Endothelial cell of umbilical vein (primary cell): ENCODE results near the gene RGP1. TPM values are rescaled to one million over a fixed set of nuclear protein-coding genes. Genes with fewer than 3 reads are reported as not detected.

Source experiments
- BruUV-seq: library from RNA; stranded (reverse); fragments of 400-500 nt; replicated peaks from 2 replicates; lab custom pipeline; 2021; lab: Mats Ljungman, UMichigan
- CTCF ChIA-PET: fragments of 300-600, 350-600 bp; sonication (Branson Sonifier 250); formaldehyde crosslinking; loops from one replicate; lab custom pipeline; 2021; ENCODE audit warnings: antibody characterized with exemption, inconsistent platforms; lab: Charles Lee
- POLR2A ChIA-PET: fragments of 300-600, 350-600 bp; sonication (Branson Sonifier 250); formaldehyde crosslinking; loops from one replicate; lab custom pipeline; 2021; ENCODE audit warnings: antibody characterized with exemption, inconsistent platforms; lab: Charles Lee
- DNase-seq: peaks from one replicate; pipeline ENCODE4 v3.0.0-alpha.2; 2011; ENCODE audit warnings: low read depth, low spot score
- FAIRE-seq: peaks from 2 replicates; lab custom pipeline; 2011; peaks lifted over from hg19 to GRCh38; lab: Jason Lieb, UNC
- H2AFZ ChIP-seq: 2 replicates; pipeline ENCODE4 v1.6.0; 2012; ENCODE audit warnings: low read depth, low read length, control low read depth, inconsistent platforms
- H3K27ac ChIP-seq: 2 replicates; pipeline ENCODE4 v1.5.1; 2011; ENCODE audit warnings: low read depth, mild to moderate bottlenecking, control low read depth, low read length, moderate library complexity; ENCODE audit not compliant: insufficient read depth
- H3K27me3 ChIP-seq, 2 experiments: 2 replicates each; pipeline versions ENCODE4 v1.6.0 to v1.6.1; 2011; ENCODE audit warnings: low read length in 2 of 2, mixed read lengths in 1 of 2; ENCODE audit not compliant: control insufficient read depth in 2 of 2, insufficient read depth in 2 of 2
- H3K36me3 ChIP-seq, 2 experiments: 2 replicates in 1 of 2; 3 replicates in 1 of 2; pipeline ENCODE4 v1.5.1; 2011; ENCODE audit warnings: low read length in 2 of 2, mild to moderate bottlenecking in 1 of 2, moderate library complexity in 1 of 2; ENCODE audit not compliant: control insufficient read depth in 2 of 2, insufficient read depth in 2 of 2; ENCODE audit errors: extremely low read depth in 1 of 2
- H3K4me1 ChIP-seq: 3 replicates; pipeline ENCODE4 v1.5.1; 2011; ENCODE audit warnings: mild to moderate bottlenecking, low read length; ENCODE audit not compliant: control insufficient read depth, insufficient read depth; ENCODE audit errors: extremely low read depth
- H3K4me2 ChIP-seq: 2 replicates; pipeline ENCODE4 v1.6.1; 2011; ENCODE audit warnings: low read length, control low read depth, mixed read lengths; ENCODE audit not compliant: insufficient read depth
- H3K4me3 ChIP-seq, 3 experiments: fragments of 200-600 bp in 1 of 3; sonication (generic), shearing (Covaris generic) in 1 of 3; replicated peaks in 1 of 3; 2 replicates each; pipeline ENCODE4 v1.5.1; 2011 to 2016; ENCODE audit warnings: control low read depth in 3 of 3, low read length in 3 of 3, mild to moderate bottlenecking in 2 of 3, inconsistent platforms in 1 of 3, low read depth in 1 of 3, moderate library complexity in 1 of 3; ENCODE audit not compliant: insufficient read depth in 1 of 3
- H3K79me2 ChIP-seq: 2 replicates; pipeline ENCODE4 v1.6.0; 2012; ENCODE audit warnings: low read length, inconsistent platforms; ENCODE audit not compliant: control insufficient read depth, insufficient read depth
- H3K9ac ChIP-seq: replicated peaks from 2 replicates; pipeline ENCODE3; 2011; ENCODE audit warnings: low read length, control low read depth; ENCODE audit not compliant: insufficient read depth; ENCODE audit errors: extremely low read depth
- H3K9me1 ChIP-seq: replicated peaks from 3 replicates; pipeline ENCODE4 v1.6.0; 2011; ENCODE audit warnings: mild to moderate bottlenecking, low read length; ENCODE audit not compliant: control insufficient read depth, insufficient read depth; ENCODE audit errors: extremely low read depth
- H3K9me3 ChIP-seq: replicated peaks from 2 replicates; pipeline ENCODE4 v1.5.1; 2012; ENCODE audit warnings: low read length, inconsistent platforms; ENCODE audit not compliant: control insufficient read depth, insufficient read depth
- H4K20me1 ChIP-seq: replicated peaks from 2 replicates; pipeline ENCODE3; 2011; ENCODE audit warnings: mild to moderate bottlenecking, low read length; ENCODE audit not compliant: control insufficient read depth, insufficient read depth; ENCODE audit errors: extremely low read depth
- CTCF ChIP-seq, 2 donors: IDR thresholded peaks; 1 replicate in 1 of 2; 2 replicates in 1 of 2; pipeline ENCODE4 v1.5.1; 2011; ENCODE audit warnings: low read length in 2 of 2, mild to moderate bottlenecking in 2 of 2, moderate library complexity in 2 of 2, control low read depth in 1 of 2, inconsistent platforms in 1 of 2, low read depth in 1 of 2; ENCODE audit not compliant: insufficient read depth in 1 of 2; ENCODE audit errors: extremely low read depth in 1 of 2
- EZH2 ChIP-seq: IDR thresholded peaks from 2 replicates; pipeline ENCODE4 v1.6.1; 2012; ENCODE audit warnings: borderline replicate concordance, low read depth, mild to moderate bottlenecking, moderate library complexity, low read length, inconsistent platforms; ENCODE audit not compliant: severe bottlenecking
- FOS ChIP-seq: IDR thresholded peaks from 2 replicates; pipeline ENCODE4 v1.6.1; 2011; ENCODE audit warnings: mild to moderate bottlenecking, low read length, moderate library complexity, borderline replicate concordance; ENCODE audit not compliant: insufficient read depth
- GATA2 ChIP-seq: IDR thresholded peaks from 2 replicates; pipeline ENCODE4 v1.7.0; 2011; ENCODE audit warnings: low read depth, mild to moderate bottlenecking, moderate library complexity, mixed read lengths, low read length; ENCODE audit not compliant: insufficient read length, insufficient read depth
- JUN ChIP-seq: IDR thresholded peaks from 2 replicates; pipeline ENCODE4 v1.6.1; 2011; ENCODE audit warnings: borderline replicate concordance, low read depth; ENCODE audit not compliant: insufficient read length, insufficient read depth
- MAX ChIP-seq: IDR thresholded peaks from 2 replicates; pipeline ENCODE4 v1.6.1; 2011; ENCODE audit not compliant: insufficient read depth, insufficient read length
- MYC ChIP-seq: IDR thresholded peaks from one replicate; pipeline ENCODE4 v1.6.1; 2011; ENCODE audit warnings: mild to moderate bottlenecking, low read depth, low read length
- POLR2A ChIP-seq: IDR thresholded peaks from 2 replicates; pipeline ENCODE4 v1.6.1; 2012; ENCODE audit warnings: low read depth, mild to moderate bottlenecking, control low read depth, low read length
- POLR2AphosphoS5 ChIP-seq: IDR thresholded peaks from 2 replicates; pipeline ENCODE4 v1.6.1; 2012; ENCODE audit warnings: low read depth, mild to moderate bottlenecking, control low read depth, low read length, moderate library complexity; ENCODE audit not compliant: insufficient read depth
- dilution Hi-C: fragments of 300-500 bp; cut with MboI; formaldehyde crosslinking; loops from one replicate; pipeline ENCODE4 v1.15.0; 2019; ENCODE audit warnings: low sequenced_read_pairs; ENCODE audit not compliant: extremely low pct_ligation_motif_present
- intact Hi-C: fragments of 100-400 bp; cut with micrococcal nuclease; formaldehyde crosslinking; loops from one replicate; pipeline ENCODE4 v1.10.0; 2022
- polyA plus RNA-seq, 4 experiments: library from polyadenylated mRNA; depleted of rRNA in 3 of 4; stranded (reverse) in 3 of 4; unstranded in 1 of 4; fragments of >200 nt; gene quantifications; 2 replicates each; pipeline versions ENCODE4 v1.2.1 to v1.2.3, GENCODE V29; 2011 to 2012; ENCODE audit warnings: missing spikeins in 1 of 4
- total RNA-seq: library from RNA; stranded (reverse); gene quantifications from 2 replicates; pipeline ENCODE4 v1.2.3, GENCODE V29; 2021

Gene RGP1
- total and polyA plus RNA-seq, 2 donors (not counting 3 experiments of a cell fraction or from before 2014, with no cell fraction given) = 15.0 to 29.0 TPM

GRCh38 chr9:35700942-35701341 is 48.1 kb upstream of the RGP1 start:
- no peak overlapping the region for H3K27ac ChIP-seq
- no peaks in the 10 kb centered on the region for H3K9me3 ChIP-seq
- ChIA-PET CTCF (interaction anchor here (0.7 to 1.3 kb wide), 4 partner anchors 11 to 45 kb away, joined by 3 to 4 read pairs (median 3); no protein-coding TSS in a partner anchor), POLR2A (no interaction called here)
- H3K9me1 ChIP-seq = no peaks in the 10 kb centered on the region
- TF ChIP-seq CTCF (IDR thresholded peaks at IDR 0.05; ENCODE audit: extremely low read depth in 1 of 2, insufficient read depth in 1 of 2, low read depth in 1 of 2, low read length in 2 of 2) (no peak), GATA2 (no peak), JUN (no peak), POLR2A (no peak), POLR2AphosphoS5 (no peak), FOS (no peak), EZH2 (no peak), MAX (no peak), MYC (no peak)
- no peak overlapping the region for H3K9ac ChIP-seq
- BruUV-seq = no TSS peak
- FAIRE-seq = no peak
- H3K27me3 ChIP-seq = no peaks in the 10 kb centered on the region
- H4K20me1 ChIP-seq = no peaks in the 10 kb centered on the region
- H3K4me2 ChIP-seq = no peak overlapping the region
- dilution Hi-C loops = no loop called here
- intact Hi-C loops = no loop called here
- DNase-seq = no peak
- no peak overlapping the region for H3K4me3 ChIP-seq
- H3K79me2 ChIP-seq = no peaks in the 10 kb centered on the region
- H3K36me3 ChIP-seq = peaks cover 60 to 90% of the 10 kb centered on the region in 2 experiments
- no peaks in the 10 kb centered on the region for H3K4me1 ChIP-seq
- H2AFZ ChIP-seq = no peak overlapping the region
